PC-3 (cell line): ENCODE data around the gene TIMP4.

Experiments used
- EZH2phosphoT487 ChIP-seq: fragments of 300-600 bp; sonication (generic); IDR thresholded peaks from 2 replicates; pipeline ENCODE4 v1.6.1; 2018; ENCODE audit warnings: mild to moderate bottlenecking, antibody characterized with exemption, low read length, borderline replicate concordance
- TF ChIP-seq, protein P1 (sequence below): fragments of 300-600 bp; sonication (generic); conservative IDR thresholded peaks from 2 replicates; pipeline ENCODE4 v1.5.1; 2017; ENCODE audit warnings: antibody characterized with exemption, low read depth, mild to moderate bottlenecking, low read length

DNA sequence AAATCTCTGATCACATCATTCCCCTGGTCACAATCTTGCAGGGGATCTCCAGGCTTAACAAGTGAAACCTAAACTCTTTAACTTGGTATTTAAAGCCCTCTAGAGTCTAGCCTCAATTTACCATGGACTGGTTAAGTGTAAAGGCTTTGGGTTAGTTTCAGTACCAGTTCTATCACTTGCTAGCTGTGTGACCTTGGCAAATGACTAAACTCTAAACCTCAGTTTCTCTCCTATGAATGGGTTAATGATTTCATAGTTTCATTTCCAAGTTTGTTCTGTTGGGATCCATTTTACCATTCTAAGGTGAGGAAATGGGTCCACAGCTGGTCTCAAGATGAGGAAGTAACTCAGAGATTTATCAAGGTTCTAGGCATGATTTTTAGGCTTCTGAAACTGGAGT lies 38.8 kb upstream of the TIMP4 start:
- TF ChIP-seq, protein P1, sequence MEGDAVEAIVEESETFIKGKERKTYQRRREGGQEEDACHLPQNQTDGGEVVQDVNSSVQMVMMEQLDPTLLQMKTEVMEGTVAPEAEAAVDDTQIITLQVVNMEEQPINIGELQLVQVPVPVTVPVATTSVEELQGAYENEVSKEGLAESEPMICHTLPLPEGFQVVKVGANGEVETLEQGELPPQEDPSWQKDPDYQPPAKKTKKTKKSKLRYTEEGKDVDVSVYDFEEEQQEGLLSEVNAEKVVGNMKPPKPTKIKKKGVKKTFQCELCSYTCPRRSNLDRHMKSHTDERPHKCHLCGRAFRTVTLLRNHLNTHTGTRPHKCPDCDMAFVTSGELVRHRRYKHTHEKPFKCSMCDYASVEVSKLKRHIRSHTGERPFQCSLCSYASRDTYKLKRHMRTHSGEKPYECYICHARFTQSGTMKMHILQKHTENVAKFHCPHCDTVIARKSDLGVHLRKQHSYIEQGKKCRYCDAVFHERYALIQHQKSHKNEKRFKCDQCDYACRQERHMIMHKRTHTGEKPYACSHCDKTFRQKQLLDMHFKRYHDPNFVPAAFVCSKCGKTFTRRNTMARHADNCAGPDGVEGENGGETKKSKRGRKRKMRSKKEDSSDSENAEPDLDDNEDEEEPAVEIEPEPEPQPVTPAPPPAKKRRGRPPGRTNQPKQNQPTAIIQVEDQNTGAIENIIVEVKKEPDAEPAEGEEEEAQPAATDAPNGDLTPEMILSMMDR, result no peak
- TF ChIP-seq EZH2phosphoT487, result no peak
